Measurements from ENCODE around the gene TMEM255B. TPM values are rescaled to one million over a fixed set of nuclear protein-coding genes. Genes with fewer than 3 reads are reported as not detected.
A peak's percentile ranks its signal among the peaks of the same experiment; 100 is the strongest.
"Not testable (repeated sequence)": the region's sequence is repeated elsewhere in the genome, so short reads cannot be mapped to it uniquely, and the experiment has no call there.

TMEM255B gene
- total RNA-seq, 1 donor, result 0.43 TPM

DNA sequence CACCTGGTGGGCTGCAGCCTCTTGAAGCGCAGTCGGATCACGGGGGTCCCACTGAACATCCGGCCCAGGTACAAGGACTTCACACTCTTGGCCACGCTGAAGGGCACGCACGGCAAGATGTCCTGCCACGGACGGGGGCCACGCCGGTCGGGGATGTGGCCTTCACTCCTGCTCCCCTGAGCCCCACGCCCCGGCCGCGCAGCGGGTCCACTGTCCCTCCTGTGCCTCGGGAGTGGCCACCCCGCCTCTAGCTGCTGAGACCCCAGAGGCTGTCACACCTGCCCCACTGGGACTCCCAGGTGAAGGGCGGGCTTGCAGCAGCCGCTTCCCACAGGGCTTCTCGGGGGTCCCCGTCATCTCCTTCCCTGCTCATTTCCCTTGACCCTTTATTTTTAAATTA lies 73.6 kb downstream of the TMEM255B start:
- H3K4me3 ChIP-seq (ENCODE audit: low read depth, low read length), result no peak overlapping the region
- TF ChIP-seq CTCF (IDR thresholded peaks at IDR 0.05; ENCODE audit: insufficient read depth, low read depth, low read length), result no peak
- DNase-seq (ENCODE audit: low read depth), result no peak

DNA sequence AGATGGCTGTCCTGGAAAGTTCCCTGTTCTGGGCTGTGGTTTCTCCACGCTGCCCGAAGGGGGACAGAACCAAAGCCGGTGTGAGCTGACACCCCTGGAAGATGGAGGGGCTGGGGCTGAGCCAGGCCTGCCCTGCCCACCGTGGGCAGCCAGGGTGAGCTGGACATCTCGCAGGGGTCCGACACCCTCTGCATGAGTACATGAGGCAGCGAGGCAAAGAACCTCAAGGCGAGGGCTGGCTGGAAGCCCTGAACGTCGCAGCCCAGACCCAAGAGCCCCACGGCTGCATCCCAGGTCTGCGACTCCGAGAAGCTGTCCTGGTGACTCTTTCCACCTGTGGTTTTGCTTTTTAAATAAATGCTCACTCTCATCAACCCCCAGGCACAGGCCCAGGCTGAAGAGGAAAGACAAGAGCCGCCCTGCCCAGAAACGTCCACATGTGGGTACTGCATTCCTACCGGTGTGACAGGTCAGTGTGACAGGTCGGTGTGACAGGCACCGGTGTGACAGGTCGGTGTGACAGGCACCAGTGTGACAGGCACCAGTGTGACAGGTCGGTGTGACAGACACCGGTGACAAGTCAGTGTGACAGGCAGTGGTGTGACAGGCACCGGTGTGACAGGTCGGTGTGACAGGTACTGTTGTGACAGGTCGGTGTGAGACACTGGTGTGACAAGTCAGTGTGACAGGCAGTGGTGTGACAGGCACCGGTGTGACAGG lies 74.2 kb downstream of the TMEM255B start:
- TF ChIP-seq CTCF (IDR thresholded peaks at IDR 0.05; ENCODE audit: insufficient read depth, low read depth, low read length), result no peak
- DNase-seq (ENCODE audit: low read depth), result no peak
- H3K4me3 ChIP-seq (ENCODE audit: low read depth, low read length), result no peak overlapping the region

- H3K4me3 ChIP-seq (ENCODE audit: low read depth, low read length); DNase-seq (ENCODE audit: low read depth): not testable (repeated sequence)
Measured at GRCh38 chr13:113834006-113834405, 75.0 kb downstream of the TMEM255B start.

- DNase-seq (ENCODE audit: low read depth), result no peak
- no peak for TF ChIP-seq CTCF (IDR thresholded peaks at IDR 0.05; ENCODE audit: insufficient read depth, low read depth, low read length)
- no peak overlapping the region for H3K4me3 ChIP-seq (ENCODE audit: low read depth, low read length)
Measured at GRCh38 chr13:113834496-113835200, 75.6 kb downstream of the TMEM255B start.

DNA sequence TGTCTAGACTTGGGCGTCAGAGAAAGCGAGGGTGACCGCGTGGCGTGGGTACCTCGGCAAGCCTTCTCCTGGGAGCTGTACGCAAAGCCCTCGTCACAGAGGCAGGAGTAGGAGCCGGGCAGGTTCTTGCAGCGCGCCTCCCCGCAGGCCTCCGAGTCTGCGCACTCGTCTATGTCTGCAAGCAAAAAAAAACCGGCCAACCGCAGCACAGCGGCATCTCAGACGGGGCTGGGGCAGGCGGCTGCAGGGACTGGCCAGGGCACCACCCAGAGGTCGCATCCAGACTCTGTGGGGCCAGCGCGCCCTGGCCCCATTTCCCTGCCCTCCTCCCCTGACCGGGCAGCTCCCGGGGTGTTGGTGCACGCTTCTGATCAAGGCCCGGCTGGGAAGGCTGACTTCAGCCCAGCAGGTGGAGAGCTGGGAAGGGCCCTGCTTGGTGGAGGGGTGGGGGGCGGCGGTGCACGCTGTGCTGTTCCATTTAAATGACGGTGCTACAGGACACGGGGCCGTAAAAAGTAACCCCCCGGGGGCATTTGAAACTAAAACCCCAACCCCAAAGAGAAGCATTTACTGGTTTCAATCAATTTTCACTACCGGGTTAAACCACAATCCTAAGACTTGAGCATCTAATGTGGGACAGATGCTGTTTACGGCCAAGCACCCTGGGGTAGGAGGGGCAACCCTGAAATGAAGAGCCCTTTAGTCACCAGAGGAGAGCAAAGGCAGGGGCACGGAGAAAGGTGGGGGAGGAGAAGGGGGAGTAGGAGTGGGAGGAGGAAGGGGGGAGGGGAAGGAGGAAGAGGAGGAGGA lies 76.6 kb downstream of the TMEM255B start:
- no peak overlapping the region for H3K4me3 ChIP-seq (ENCODE audit: low read depth, low read length)
- TF ChIP-seq CTCF (IDR thresholded peaks at IDR 0.05; ENCODE audit: insufficient read depth, low read depth, low read length), result no peak
- DNase-seq (ENCODE audit: low read depth), result peak; percentile 81

GRCh38 chr13:113836768-113837559 lies 77.9 kb downstream of the TMEM255B start:
- DNase-seq (ENCODE audit: low read depth), result peak; percentile 98
- H3K4me3 ChIP-seq (ENCODE audit: low read depth, low read length), result peak overlapping the region; percentile 6
- TF ChIP-seq CTCF (IDR thresholded peaks at IDR 0.05; ENCODE audit: insufficient read depth, low read depth, low read length), result no peak

Measured in fibroblast of villous mesenchyme (primary cell).